ENCODE measurements around the gene UTP11. TPM values are rescaled to one million over a fixed set of nuclear protein-coding genes. Genes with fewer than 3 reads are reported as not detected.

The UTP11 gene
- total RNA-seq, 1 donor from 2014 or later: 29.1 TPM

DNA sequence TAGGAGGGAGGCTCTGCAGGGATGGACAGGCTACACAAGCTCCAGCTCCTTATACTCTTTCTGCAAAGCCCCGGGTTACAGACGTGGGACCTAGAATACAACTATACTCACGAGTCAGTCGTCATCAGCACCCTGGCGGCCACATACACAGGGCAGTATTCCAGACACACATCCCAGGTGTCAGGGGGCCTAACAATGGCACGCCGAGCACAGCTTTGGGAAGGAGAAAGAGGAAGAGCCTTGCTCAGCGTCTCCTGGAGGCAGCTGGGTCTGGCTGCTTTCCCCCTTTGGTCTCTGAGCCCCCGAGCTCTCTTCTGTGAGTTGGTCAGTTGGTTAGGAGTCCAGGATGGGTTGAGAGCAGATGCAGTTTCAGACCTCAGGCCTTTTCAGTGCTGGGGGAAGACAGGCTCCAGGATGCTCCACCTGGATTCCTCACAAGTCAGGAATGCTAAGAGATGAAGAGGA lies 38.6 kb downstream of the UTP11 start:
- H3K9me3 ChIP-seq: no peaks in the 10 kb centered on the region
- intact Hi-C loops (cut with DNase I): no loop called here
- H3K4me1 ChIP-seq: peaks cover 7% of the 10 kb centered on the region
- H3K36me3 ChIP-seq: no peaks in the 10 kb centered on the region
- H3K27ac ChIP-seq: no peak overlapping the region
- no peak for ATAC-seq
- peaks cover 5% of the 10 kb centered on the region for H3K27me3 ChIP-seq
- TF ChIP-seq, protein P1, sequence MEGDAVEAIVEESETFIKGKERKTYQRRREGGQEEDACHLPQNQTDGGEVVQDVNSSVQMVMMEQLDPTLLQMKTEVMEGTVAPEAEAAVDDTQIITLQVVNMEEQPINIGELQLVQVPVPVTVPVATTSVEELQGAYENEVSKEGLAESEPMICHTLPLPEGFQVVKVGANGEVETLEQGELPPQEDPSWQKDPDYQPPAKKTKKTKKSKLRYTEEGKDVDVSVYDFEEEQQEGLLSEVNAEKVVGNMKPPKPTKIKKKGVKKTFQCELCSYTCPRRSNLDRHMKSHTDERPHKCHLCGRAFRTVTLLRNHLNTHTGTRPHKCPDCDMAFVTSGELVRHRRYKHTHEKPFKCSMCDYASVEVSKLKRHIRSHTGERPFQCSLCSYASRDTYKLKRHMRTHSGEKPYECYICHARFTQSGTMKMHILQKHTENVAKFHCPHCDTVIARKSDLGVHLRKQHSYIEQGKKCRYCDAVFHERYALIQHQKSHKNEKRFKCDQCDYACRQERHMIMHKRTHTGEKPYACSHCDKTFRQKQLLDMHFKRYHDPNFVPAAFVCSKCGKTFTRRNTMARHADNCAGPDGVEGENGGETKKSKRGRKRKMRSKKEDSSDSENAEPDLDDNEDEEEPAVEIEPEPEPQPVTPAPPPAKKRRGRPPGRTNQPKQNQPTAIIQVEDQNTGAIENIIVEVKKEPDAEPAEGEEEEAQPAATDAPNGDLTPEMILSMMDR (IDR thresholded peaks at IDR 0.05): no peak
- no peak for DNase-seq
- no peak overlapping the region for H3K4me3 ChIP-seq

DNA sequence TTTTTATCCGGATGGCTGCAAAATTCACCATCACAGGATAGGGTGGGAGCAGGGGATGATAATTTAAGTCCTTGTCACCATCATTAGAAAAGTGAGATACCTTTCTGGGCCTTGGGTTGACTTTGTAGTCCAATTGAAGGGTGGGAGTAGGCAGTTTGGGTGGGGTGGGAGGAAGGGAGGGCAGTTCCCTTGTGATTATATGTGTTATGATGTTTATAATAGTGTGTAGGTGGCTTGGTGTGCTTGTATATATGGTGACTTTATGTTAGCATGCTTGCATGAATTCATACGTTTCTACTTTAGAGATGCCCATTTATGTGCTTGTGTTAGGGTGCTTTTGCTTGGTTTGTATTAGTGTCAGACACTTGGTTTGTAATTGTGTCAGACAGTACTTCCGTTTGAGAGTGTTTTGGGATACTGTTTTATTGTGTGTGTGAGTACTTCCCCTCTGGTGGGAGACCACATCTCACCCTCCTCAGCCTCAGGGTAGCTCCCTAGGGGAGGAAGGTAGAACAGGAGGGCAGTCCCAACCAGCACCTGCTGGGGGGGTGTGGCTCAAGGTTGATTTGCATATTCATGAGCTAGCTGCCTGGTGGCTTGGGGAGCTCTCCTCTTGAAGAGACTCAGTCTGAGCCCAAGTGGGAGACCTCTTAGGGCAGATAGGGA lies 40.3 kb downstream of the UTP11 start:
- Histone ChIP-seq H3K27ac (no peak overlapping the region), H3K9me3 (no peaks in the 10 kb centered on the region), H3K4me3 (no peak overlapping the region), H3K36me3 (no peaks in the 10 kb centered on the region), H3K4me1 (peaks cover 1% of the 10 kb centered on the region), H3K27me3 (peaks cover 5% of the 10 kb centered on the region)
- no peak for DNase-seq
- intact Hi-C loops (cut with DNase I): no loop called here
- TF ChIP-seq, protein P1 (IDR thresholded peaks at IDR 0.05): no peak
- ATAC-seq: no peak

DNA sequence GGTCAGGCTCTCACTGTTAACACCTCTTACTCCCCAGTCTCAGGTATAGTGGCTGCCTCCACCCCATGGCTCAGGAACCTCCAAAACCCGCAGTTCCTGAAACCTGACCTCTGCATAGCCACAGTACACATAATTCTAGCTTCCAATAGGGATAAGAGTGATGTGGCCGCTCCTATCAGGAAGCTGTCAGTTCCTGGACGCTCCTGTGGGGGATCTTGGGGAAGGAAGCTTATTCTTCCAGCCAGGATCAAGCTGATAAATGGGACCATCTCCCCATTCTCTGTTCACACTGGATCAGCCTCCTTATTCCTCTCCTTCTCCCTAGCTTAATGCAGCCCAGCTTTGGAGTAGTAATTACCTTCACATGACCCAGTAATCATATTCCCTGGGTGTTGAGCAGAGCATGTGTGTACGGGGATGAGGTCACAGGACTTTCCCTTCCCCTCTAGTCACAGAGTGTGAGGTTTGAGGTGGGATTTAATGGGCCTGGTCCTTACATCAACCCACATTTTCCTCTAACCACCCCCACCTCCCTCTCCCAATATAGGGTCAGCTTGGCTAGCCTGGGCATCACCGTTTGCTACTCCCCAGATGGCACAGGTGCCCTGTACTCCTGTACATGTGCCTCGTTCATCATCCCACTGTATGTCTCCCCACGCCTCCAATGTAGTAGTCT lies 41.0 kb downstream of the UTP11 start:
- Histone ChIP-seq H3K9me3 (no peaks in the 10 kb centered on the region), H3K27ac (no peak overlapping the region), H3K36me3 (no peaks in the 10 kb centered on the region), H3K4me1 (no peaks in the 10 kb centered on the region), H3K4me3 (no peak overlapping the region), H3K27me3 (peaks cover 2% of the 10 kb centered on the region)
- DNase-seq (no peak), ATAC-seq (no peak)
- TF ChIP-seq, protein P1 (IDR thresholded peaks at IDR 0.05): no peak
- intact Hi-C loops (cut with DNase I): no loop called here

DNA sequence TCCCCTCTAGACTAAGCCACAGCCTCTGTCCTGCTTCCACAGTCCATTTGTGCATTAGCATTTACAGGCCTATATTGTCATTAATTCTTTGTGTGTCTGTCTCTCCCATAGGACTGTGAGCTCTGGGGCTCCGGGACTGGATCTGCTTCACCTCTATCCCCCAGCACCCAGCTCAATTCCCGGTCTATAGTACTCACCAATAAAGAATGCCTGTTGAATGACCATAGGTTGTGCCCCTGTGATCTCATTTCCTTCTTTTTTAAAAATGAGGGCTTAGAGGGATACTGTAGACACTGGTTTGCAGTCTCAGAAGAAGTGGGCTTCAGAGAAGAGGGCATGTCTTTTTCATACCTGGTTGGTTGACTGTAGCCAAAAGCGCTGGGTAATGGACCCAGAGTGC lies 42.9 kb downstream of the UTP11 start:
- Histone ChIP-seq H3K9me3 (no peaks in the 10 kb centered on the region), H3K27ac (no peak overlapping the region), H3K4me1 (no peaks in the 10 kb centered on the region), H3K36me3 (no peaks in the 10 kb centered on the region), H3K4me3 (no peak overlapping the region), H3K27me3 (no peaks in the 10 kb centered on the region)
- intact Hi-C loops (cut with DNase I): no loop called here
- TF ChIP-seq, protein P1 (IDR thresholded peaks at IDR 0.05): no peak
- DNase-seq (no peak), ATAC-seq (no peak)

DNA sequence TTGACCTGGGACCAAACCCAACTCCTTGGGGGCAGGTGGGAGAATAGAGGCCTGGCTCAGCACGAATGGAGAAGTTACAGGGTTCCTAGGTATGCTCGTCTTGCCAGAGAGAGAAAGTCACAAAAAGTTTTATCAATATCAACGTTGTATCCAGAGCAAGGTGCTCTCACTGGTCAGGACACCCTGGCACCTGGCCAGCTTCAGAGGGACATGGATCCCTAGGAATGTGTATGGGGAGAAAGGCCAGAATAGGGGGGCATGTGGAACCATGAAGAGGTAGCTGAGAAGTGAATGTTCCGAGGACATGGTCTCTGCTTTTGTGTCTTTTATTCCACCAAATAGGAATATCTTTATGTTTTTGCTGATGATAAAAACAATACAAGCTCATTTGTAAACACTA lies 43.4 kb downstream of the UTP11 start:
- intact Hi-C loops (cut with DNase I): no loop called here
- DNase-seq: no peak
- no peaks in the 10 kb centered on the region for H3K9me3 ChIP-seq

More for the DNA sequence above, 43.4 kb downstream of the UTP11 start:
- Histone ChIP-seq H3K36me3 (no peaks in the 10 kb centered on the region), H3K27ac (no peak overlapping the region), H3K4me1 (no peaks in the 10 kb centered on the region), H3K4me3 (no peak overlapping the region), H3K27me3 (no peaks in the 10 kb centered on the region)
- no peak for ATAC-seq
- TF ChIP-seq, protein P1 (IDR thresholded peaks at IDR 0.05): no peak
